ENCODE results near the gene WARS2. TPM values are rescaled to one million over a fixed set of nuclear protein-coding genes. Genes with fewer than 3 reads are reported as not detected.

WARS2 gene
- total RNA-seq, 6 experiments from 2014 or later = 4.3 to 8.7 (median 6.2) TPM

DNA sequence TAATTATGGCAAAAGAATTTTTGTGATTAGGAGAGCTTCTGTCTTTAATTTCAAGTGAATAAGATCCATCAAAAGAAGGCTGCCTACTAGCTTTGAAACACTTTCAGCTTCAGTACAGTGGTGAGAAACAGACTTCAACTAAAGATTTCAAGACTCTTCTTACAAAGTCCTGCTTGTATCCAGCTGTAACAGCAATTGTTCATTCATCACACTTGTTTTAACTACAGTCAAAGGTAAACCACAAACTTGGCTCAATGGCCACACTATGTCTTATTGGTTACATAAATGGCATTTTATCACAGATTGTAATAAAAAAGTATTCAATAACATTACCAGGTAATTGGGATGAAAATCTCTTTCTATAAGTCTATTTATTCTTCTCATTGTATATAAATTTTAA, 59.2 kb downstream of the WARS2 start:
- intact Hi-C loops (cut with DNase I) = no loop called here
- TF ChIP-seq CTCF (IDR thresholded peaks at IDR 0.05) = no peak
- no peak for TF ChIP-seq POLR2A (IDR thresholded peaks at IDR 0.05)
- Histone ChIP-seq H3K9me3 (no peaks in the 10 kb centered on the region), H3K4me1 (no peaks in the 10 kb centered on the region), H3K36me3 (peaks cover 0 to 2% (median 0%) of the 10 kb centered on the region in 4 donors), H3K27me3 (no peaks in the 10 kb centered on the region), H3K27ac (no peak overlapping the region), H3K4me3 (no peak overlapping the region)
- DNase-seq (no peak), ATAC-seq (no peak)

DNA sequence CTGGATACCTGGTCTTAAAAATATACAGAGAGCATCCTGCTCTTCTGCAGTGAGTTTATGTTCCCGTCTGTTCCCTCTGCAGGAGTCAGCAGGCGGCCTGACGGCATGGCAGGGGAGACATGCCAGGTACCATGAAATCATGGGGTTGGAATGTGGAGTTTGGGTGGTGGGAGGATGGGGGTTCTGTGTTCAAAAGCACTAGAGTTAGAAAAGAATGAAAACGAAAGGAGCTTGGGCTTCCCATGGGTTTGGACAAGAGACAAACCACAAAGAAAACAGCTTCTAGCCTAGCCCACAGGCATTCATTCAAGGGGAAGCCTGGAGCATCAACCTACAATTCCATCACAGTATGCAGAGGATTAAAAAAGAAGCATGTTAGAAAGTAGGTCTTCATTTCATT, 59.9 kb downstream of the WARS2 start:
- Histone ChIP-seq H3K4me3 (no peak overlapping the region), H3K27ac (no peak overlapping the region), H3K9me3 (no peaks in the 10 kb centered on the region), H3K27me3 (no peaks in the 10 kb centered on the region), H3K4me1 (no peaks in the 10 kb centered on the region), H3K36me3 (peaks cover 0 to 2% (median 0%) of the 10 kb centered on the region in 4 donors)
- DNase-seq (no peak), ATAC-seq (no peak)
- TF ChIP-seq POLR2A (IDR thresholded peaks at IDR 0.05) = no peak
- intact Hi-C loops (cut with DNase I) = no loop called here
- 68% methylated on average over 4 of the region's 4 CpGs for WGBS (ENCODE audit: insufficient coverage, low coverage, low lambda C conversion rate, missing lambda C conversion rate)

DNA sequence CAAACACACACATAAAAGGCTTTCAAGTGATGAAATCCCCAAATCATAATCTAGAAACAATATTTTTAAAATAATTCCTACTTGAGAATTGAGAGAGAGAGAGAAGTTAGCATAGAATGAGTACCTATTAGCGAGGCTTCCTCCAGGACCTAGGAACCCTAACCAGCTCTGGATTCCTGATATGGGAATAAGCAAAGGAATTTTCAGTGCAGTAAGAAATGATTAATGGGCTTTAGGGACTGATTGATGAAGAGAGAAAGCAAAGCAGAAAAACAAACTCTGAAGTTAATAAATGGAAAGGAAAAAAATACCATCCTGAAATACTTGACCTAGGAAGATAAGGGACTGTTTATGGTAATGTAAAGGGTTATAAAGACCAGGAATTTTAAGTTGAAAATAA, 60.6 kb downstream of the WARS2 start:
- TF ChIP-seq POLR2A (IDR thresholded peaks at IDR 0.05) (no peak), CTCF (IDR thresholded peaks at IDR 0.05) (no peak)
- no peaks in the 10 kb centered on the region for H3K27me3 ChIP-seq
- WGBS (ENCODE audit: insufficient coverage, low coverage, low lambda C conversion rate, missing lambda C conversion rate) = 100% methylated on average over 1 of the region's 1 CpG
- intact Hi-C loops (cut with DNase I) = no loop called here
- DNase-seq (no peak), ATAC-seq (no peak)
- no peaks in the 10 kb centered on the region for H3K4me1 ChIP-seq
- peaks cover 0 to 2% (median 0%) of the 10 kb centered on the region in 4 donors for H3K36me3 ChIP-seq
- H3K4me3 ChIP-seq = no peak overlapping the region
- H3K9me3 ChIP-seq = no peaks in the 10 kb centered on the region
- no peak overlapping the region for H3K27ac ChIP-seq

DNA sequence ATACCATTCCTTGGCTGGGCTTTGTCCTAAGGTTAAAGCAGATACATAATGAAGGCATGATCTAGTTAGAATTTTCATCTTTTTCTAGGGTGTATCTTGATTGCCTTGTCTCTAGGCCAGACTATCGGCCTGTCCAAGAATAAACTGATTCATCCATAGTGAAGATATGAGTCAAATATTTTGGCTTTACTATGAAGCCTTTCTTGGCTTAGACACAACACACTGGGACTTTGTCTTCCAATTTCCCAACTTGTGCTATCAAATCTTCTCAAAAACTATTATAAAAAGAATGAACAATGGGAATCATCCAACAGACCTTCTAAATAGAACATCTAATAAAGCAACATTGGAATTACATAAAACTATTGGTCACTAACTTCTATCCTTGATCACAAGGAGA, 64.8 kb downstream of the WARS2 start:
- ATAC-seq = no peak
- 27% methylated on average over 1 of the region's 1 CpG for WGBS (ENCODE audit: insufficient coverage, low coverage, low lambda C conversion rate, missing lambda C conversion rate)
- no peak for DNase-seq

DNA sequence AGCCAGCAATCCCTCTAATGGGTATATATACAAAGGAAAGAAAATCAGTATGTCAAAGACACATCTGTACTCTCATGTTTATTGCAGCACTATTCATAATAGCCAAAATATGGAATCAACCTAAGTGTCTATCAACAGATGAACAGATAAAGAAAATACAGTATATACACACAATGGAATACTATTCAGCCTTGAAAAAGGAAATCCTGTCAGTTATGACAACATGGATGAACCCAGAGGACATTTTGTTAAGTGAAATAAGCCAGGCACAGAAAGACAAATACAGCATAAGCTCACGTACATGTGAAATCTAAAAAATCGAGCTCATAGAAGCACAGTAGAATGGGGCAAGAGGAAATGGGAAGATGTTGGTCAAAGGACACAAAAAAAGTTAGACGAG, 69.1 kb downstream of the WARS2 start:
- intact Hi-C loops (cut with DNase I) = no loop called here
- H3K36me3 ChIP-seq = peaks cover 0 to under 1% (median 0%) of the 10 kb centered on the region in 4 donors
- 87% methylated on average over 3 of the region's 3 CpGs for WGBS (ENCODE audit: insufficient coverage, low coverage, low lambda C conversion rate, missing lambda C conversion rate)
- DNase-seq = no peak
- no peak for ATAC-seq
- no peaks in the 10 kb centered on the region for H3K9me3 ChIP-seq
- H3K27ac ChIP-seq = no peak overlapping the region
- H3K27me3 ChIP-seq = no peaks in the 10 kb centered on the region
- H3K4me3 ChIP-seq = no peak overlapping the region
- TF ChIP-seq POLR2A (IDR thresholded peaks at IDR 0.05) (no peak), CTCF (IDR thresholded peaks at IDR 0.05) (no peak)
- H3K4me1 ChIP-seq = no peaks in the 10 kb centered on the region

More for the DNA sequence above, 64.8 kb downstream of the WARS2 start:
- Histone ChIP-seq H3K27ac (no peak overlapping the region), H3K27me3 (no peaks in the 10 kb centered on the region), H3K9me3 (no peaks in the 10 kb centered on the region), H3K4me1 (no peaks in the 10 kb centered on the region), H3K36me3 (peaks cover 0 to 2% (median 0%) of the 10 kb centered on the region in 4 donors), H3K4me3 (no peak overlapping the region)
- intact Hi-C loops (cut with DNase I) = no loop called here
- TF ChIP-seq CTCF (IDR thresholded peaks at IDR 0.05) (no peak), POLR2A (IDR thresholded peaks at IDR 0.05) (no peak)

Data from right lobe of liver (tissue), 6 donors.